Amygdala (tissue), 56 donors: ENCODE measurements around the gene SCUBE1.

Experiments
- DNase-seq, 56 donors: peaks; one replicate each; lab custom pipeline; 2025; lab: John Stamatoyannopoulos, UW

Gene SCUBE1

DNA sequence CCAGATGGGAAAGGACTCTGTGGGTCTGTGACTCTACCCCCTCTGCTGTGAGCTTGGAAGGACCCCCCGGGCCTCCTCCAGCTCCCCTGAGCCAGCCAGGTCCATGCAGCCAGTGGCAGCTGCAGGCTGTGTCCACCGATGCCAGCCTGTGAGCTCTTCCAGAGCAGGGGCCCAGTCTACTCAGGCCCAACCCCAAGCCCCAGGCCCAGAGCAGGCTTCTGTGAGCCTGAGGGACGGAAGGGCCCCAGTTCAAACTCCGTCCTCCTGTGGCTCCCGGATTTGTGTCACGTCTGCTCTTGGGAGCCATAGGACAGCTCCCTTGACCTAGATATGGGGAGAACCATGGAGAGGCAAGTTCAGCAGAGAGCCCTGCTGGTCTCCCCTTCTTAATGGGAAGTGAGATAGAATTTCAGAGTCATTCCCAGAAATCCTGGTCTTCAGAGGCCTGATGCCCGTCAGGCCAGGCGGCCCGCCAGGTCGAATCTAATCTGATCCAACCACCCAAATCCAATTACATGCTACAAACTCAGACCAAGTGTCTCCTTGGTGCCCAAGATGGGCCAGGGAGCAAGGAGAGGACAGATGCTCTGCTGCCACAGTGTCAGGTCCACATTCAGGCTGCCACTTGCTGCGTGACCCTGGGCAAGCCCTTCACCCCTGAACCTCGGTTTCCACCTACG is 75.1 kb downstream of the SCUBE1 start:
- DNase-seq = no peak

DNA sequence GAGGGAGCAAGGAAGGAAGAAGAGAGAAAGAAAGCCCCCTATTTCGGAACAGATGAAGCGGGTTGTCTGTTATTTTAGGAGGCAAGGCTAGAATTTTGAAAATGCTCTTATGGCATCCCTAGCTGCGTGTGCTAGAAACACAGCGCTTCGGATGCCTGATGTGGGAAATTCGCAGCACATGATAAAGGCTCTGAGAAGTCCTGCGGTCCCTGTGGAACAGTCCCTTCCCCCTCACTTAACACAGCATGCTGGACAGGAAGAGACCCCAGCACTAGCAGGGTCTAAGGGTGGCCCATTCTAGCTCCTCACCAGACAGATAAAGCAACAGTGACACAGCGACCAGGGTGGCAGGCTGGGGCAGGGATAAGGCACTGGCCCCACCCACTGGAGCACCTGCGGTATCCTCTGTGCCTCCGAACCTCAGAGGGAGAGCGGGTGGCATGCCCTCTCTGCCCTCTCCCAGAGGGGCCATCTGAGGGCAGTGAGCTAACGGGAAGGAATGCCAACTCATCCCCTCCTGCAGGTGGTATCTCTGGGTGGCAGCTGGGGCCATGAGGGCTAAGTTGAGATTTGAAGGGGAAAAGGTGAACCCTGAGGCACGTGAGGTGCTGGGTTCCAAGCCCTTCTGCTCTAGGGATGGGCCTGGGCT is 75.7 kb downstream of the SCUBE1 start:
- DNase-seq = no peak

DNA sequence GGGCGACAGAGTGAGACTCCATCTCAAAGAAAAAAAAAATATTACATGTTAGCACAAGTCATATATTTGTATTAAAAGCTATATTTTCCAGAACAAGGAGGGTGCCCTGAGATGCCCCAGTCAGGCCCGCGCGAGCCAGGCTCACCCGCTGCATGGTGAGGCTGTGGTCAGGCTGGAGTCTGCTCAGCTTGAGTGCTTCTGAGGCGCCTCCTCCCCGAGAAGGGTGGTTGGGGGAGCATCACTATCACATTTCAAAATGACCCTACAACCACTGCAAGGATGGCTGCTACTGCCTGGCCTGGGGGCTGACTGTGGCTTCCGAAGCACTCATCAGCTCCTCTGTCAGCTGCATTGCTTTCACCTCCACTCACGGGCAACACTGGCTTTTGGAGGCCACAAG is 77.1 kb downstream of the SCUBE1 start:
- no peak for DNase-seq

DNA sequence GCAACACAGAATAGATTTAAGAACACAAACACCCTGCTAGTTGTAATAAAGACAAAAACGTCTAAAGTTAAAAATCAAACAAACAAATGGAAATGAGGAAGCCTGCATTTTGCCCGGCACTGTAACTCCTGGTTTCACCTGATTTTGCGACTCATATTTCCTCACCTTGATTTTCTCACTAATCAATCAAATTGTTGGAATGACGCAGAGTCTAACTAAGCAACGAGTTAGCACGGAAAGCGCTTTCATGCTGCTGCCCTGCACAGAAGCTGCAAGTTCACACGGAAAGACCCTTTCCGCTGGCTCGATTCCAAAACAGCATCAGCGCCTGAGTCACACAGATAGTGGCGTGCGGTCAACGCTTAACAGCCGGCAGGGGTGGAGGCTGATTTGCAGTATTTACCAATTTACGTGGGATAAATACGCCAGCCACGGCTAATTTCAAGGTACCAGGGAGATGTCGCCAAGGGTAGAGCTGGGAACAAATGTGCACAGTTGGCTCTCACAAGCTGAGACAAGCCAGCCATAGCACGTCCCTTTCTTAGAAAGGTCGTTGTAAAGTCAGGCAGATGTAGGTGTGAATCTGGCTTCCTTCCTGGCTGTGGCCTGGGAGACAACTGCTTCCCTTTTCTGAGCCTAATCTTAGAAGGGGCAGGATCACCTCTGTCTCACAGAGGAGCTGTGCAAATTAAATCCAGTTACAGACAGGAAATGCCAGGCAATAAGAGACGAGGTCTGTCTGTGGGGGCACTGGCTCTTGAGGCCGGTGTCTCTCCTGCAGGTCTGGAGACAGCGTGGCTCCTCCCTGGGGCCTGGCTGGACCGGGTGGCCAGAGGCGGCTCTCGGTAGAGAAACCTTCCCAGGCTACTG is 79.3 kb downstream of the SCUBE1 start:
- DNase-seq = peak in 3 of 56 donors; percentile 1 to 5 (median 2)

DNA sequence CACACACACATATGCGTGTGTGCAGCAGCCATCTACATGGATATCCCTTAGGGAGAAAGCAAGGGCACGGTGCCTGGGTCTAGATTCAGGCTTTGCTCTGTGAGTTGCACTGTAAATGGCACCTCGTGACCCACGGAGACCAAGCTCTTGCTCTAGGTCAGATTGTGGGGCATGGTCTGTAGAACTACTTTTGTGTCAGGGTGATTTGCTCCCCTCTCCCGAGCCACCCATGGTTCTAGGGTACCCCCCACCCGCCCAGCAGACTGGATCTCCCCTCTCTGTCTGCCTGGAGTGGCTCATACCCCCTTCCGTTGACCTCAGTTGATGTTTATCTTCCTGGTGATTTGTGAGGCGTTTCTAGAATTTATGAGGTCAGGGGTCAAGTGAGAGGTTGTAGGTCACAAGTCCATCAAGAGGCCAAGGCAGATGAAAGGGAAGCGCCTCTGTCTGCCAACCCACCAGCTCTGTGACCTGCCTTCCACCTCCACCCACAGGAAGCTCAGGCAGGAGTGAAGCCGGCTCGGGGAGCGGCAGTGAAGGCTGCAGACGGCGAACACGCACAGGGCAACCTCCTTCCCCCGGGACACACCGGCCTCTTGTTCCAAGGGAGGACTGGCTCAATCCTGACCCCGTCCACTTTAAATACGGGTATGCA is 80.1 kb downstream of the SCUBE1 start:
- no peak for DNase-seq

DNA sequence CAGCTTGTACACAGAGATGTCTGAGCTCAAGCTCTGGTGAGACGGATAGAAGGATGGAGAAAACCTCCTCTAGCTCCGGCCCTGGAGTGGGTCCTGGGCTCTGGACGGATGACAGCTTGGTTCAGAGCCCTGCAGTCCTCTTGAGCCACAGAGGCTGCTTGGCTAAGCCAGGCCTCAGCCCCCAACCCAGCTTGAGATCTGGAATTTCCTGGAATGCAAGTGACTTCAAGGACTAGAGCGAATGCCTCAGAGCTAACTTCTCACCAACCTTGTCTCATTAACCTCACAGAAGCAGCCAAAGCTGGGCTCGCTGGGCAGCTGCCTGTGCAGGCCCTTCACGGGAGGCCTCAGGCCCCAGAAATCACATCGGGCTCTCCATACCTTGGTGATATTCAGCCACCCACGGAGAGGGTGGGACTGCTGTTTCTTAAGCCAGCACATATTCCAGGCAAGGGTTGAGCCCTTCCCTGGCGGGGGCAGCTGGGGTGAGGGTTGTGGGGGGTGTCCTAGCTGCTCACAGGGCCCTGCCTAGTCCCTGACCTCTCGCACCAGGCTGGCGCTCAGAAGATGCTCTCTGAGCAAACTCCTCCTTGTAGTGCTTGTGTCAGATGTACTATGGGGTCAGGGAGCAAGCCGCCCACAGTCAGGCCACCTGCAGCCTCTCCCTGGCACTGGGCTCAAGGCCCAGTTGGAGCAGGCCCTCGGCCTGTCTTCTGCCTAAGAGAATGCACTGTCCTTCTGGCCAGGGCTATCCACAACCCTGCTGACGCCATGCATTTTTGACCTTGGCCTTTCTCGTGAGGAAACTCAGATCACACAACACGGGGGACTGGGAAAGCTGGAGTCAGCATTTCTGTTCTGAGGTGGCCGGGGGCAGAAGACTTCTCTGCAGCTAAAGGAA is 82.6 kb downstream of the SCUBE1 start:
- no peak for DNase-seq

DNA sequence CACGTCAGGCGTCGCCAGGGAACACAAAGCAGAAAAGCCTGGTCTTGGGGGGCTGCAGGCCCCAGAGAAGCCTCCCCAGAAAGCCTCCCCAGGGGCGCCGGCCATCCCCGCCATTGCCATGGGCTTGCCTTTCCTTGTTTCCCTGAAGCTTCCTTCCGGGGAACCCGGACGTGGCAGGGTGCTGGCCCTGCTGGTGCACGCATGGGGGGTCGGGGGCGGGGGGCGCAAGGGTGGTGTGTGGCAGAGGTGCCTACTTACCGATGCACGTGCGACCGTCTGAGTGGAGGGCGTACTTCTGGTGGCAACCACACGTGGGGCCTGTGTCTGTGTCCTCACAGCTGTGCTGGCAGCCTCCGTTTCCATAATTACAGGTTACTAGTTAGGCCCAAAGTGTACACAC is 85.2 kb downstream of the SCUBE1 start:
- DNase-seq = no peak

DNA sequence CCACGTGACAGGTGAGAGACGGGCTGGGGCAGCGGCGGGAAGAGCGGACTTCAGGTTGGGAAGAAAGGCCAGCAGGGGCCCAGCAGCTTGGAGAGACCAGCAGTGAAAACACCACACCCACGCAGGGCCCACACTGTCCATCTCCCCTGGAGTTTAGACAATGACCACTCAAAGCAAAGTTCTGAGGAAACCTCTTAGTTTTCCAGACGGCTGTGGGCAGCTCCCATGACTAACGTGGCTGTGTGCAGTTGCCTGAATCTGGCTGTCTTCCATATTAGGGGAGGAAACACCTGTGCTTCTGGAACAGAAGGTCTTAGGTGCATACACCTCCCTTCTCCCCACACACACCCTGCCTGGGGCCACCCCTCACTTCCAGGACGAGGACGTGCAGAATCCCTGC is 85.6 kb downstream of the SCUBE1 start:
- no peak for DNase-seq

DNA sequence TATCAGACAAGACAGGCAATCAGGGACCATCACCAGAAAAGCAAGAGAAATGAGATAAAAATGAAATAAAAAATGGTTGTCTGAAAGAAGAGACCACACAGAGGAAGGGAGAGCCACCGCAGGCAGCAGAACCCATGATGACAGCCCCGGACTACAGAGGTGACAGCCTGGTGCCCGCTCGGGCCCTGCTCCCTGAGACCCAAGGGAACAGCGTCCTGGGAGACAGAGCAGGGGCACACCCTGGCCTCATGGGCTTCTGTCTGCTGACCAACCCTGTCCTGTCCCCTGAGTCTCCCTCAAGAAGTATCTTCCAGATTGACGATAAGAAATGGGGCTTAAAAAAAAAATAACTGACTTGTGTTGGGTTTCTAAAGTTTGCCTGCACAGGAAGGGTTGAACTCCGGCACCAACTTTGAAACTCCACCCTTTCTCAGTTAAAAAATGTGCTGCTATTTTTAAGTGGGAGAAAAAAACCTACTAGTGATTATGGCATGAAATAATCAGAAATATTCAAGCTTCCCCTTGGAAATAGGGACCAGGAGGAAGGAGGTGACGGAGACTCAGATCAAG is 86.1 kb downstream of the SCUBE1 start:
- no peak for DNase-seq

DNA sequence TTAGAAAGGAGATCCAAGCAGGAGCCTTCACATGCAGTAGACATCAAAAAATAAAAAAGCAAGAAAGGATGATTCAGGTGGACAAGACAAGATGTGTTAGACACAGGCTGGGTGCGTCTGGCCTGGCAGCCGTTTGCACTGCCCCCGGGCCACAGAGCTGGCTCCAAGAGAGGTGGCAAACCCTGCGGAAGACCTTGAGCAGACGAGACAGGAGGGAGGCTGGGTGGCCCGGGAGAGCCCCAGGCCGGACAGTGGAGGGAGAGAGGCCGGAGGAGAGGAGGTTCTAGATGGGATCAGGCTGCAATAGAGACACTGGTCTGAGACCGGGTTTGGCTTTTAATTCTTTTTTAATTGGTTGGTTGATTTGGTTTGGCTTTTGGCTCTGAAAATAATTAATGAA is 86.6 kb downstream of the SCUBE1 start:
- DNase-seq = no peak

DNA sequence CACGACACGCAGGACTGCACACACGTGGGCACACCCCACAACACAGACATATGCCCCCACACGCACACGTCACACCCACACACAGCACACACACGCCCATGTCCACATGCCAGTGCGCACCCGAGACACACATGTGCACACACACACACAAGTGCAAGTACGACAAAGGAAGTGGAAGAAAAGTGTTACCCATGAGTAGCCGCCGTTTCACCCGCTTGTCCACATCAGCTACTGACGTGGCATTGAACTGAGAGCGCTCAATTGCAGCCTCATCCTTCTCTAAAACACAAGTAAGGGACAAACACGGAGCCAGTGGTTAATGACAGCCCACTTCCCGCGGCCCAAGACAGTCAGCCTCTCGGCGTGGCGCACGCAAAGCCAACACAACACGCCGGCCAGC is 87.9 kb downstream of the SCUBE1 start:
- DNase-seq = no peak

DNA sequence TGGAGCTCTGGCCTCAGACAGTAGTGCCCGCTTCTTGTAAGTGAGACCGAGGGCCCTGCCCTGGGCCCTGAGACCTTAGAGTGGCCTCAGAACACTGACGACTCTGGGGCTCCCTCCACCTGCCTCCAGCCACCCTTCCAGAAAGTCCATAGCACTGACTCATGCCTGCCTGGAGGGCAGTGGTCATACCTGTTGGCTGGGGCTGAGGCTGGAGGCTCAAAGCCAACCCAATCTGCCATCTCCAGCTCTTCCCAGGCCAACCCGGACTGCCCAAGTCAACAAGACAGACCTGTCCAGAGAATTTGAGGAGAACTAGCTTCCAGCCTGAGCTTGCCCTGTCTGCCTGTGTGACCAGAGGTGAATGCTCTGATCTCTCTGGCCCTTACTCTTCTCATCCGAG is 89.3 kb downstream of the SCUBE1 start:
- no peak for DNase-seq

DNA sequence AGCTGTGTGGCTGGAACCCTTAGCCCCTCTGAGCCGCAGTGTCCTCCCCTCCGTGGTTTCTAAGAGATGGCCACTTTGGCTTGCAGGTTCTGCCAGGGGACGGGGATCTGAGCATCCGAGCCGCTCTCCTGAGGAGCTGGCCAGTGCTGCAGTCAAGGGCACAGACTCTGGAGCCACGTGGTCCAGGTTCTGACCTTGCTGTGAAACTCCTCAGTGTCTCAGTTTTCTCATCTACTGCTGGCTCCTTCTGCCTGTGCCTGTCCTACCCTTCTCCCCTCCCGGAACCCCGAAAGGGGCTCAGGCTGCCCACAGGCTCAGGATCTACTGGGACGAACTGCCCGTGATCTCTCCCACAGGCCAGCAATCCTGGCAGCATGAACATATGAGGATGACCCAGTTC is 90.9 kb downstream of the SCUBE1 start:
- DNase-seq = no peak

DNA sequence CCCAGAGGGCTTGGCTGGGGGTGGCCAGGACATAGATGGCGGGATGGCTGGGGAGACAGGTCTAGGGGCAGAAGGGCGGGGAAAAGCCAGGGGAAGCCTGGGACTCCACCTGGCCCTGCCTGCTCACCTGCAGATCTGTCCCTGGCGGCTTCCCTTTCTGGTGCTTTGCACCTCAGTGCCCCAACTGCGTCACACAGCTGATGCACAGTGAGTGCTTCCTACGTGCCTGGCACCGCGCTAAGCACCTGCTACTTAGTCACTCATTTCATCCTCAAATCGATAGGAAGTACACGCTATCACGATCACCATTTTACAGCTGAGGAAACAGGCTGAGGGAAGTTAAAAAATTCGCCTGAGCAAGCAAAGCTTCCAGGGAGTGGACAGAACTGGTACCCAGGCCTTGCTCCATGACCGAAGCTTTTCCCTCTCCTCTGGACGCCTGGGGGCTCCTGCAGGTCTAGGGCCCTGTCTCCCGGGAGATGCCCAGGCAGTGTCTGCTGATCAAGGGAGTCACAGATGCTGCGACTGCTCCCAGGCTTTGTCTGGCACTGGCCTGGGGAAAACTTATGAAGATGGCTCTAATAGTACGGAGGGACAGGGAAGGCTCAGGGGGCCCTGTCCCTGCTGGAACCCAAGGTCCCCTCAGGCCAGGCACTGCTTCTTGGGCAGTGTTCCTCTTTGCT is 93.2 kb downstream of the SCUBE1 start:
- no peak for DNase-seq

DNA sequence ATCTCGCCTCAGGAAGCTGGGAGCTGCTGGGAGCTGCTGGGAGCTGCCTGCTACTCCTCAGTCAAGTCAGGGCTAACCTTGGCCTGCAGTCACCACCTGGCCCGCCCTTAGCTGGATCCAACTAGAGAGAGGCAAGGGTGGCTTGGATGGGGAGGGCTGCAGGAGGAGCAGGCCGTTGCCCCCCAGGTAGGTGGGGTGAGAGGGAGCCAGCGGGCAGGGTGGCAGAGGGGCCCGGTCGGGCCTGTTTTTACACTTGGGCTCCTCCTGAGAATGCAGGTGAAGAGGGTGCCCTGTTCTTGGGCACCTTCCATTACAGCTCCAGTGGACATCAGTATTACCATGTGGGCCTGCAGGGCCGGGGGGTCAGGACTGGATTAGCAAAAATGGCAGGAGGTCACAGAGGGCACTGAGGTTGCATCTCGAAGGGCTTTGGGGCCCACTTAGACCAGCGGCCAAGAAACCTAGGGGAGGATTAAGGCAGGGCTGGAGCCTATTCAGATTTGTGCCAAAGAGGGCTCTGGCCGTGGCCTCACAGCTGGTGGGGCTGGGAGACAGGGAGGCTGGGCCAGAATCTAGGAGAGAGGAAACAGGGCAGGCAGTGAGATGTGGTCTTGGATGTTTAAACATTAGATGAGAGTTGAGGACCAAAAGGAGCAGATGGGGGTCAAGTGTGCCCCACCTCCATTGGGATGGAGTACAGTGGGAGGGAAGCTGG is 95.5 kb downstream of the SCUBE1 start:
- DNase-seq = no peak

DNA sequence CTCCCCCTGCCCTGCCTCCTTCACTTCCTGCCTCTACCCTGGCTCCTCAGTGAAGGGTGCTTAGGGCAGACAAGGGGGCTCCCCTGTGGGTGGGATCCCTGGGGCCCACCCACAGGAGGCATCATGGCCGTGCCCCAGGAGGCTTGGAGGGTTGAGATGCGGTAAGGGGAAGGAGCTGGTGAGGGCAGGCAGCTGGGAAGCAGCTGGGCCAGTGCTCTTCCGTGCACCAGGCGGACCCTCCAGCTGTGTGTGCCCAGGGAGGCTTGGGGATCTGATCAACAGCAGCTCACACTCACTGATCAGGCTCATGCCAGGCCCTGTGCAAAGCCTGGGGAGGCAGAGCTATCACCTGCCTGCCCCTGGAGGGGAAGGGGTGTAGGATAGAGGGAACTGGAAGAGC is 97.0 kb downstream of the SCUBE1 start:
- DNase-seq = no peak

DNA sequence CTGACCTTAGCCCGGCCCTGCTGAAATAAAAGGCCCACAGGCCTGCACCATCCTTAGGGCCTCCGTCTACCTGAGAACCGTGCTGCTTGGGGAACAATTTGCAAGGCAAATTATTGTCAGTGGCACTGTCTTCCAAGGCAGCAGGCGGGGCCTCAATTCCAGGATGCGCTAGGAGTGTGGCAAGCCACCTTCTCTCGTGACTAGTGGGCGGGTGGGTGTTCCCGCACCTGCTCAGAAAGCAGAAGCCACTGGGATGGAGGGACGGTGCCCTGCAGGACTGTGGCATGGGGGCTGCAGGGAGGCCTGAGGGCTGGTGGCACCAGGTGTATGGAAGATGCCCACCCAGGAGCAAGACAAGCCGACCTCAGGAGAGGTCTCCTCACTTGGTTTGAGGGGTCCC is 97.5 kb downstream of the SCUBE1 start:
- no peak for DNase-seq

DNA sequence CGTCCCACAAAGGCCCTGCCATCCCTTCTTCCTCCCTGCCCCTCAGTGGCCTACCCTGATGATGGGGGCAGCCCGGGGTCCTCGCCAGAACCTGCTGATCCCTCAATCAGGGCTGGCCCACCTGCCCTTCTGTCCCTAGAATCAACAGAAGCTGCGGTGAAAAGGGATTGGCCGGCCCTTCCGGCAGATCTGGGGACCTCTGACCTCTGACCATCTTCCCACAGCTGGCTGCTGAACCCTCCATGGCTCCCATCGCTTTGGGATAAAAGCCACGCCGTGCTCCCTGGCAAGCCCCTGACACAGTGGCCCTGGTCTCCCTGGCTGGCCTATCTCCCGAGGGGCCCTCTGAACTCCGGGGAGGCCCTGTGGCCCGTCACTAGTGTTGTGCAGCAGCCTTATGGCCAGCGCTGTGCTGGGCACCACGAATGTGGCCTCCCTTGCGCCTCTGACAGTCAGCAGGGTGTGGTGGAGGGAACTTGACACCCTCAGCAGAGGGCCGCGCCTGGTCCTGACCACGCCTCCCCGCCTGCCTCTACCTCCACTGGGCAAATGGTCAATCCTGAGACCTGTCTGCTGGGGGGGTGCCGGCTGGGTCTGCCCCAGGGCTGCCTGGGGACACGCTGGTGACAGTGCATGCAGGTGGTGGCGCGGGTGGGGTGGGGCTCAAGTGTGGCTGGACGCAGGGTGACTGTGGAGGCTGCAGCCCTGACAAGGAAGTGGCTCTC is 98.2 kb downstream of the SCUBE1 start:
- no peak for DNase-seq
